ENCODE results near the gene SRPK2.

The SRPK2 gene

DNA sequence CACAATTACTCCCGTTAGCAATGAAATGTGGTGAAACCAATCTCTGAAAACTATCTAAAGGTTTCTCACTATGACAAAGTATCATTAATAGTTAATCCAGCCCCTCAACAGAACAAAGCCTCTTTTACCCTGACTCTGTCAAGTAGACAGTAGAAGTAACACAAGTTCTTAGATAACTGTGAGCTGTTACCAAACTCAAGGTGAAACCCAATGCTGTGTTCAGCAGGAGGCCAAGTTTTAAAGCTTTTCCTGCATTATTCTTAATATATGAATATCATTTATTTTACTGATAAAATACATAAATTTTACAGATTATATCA lies 109.1 kb downstream of the SRPK2 start:
- no peaks in the 10 kb centered on the region for H3K9me3 ChIP-seq (ENCODE audit: control extremely low read depth in 1 of 5, control insufficient read depth in 4 of 5, insufficient read depth in 2 of 5, low read depth in 1 of 5, low read length in 4 of 5)
- no peaks in the 10 kb centered on the region for H3K36me3 ChIP-seq (ENCODE audit: control insufficient read depth in 4 of 4, insufficient read depth in 4 of 4, low read length in 3 of 4)
- no peak overlapping the region for H3K27ac ChIP-seq (ENCODE audit: insufficient read depth in 1 of 2, low read depth in 1 of 2, low read length in 2 of 2, poor library complexity in 1 of 2, severe bottlenecking in 2 of 2)
- POLR2A ChIA-PET, result no interaction called here
- CTCF ChIA-PET, result interaction anchor here (1.0 to 1.4 kb wide), 2 partner anchors 9 to 28 kb away, joined by 3 to 4 read pairs; no protein-coding TSS in a partner anchor
- H3K27me3 ChIP-seq (replicated peaks in 2 of 5; ENCODE audit: control insufficient read depth in 4 of 5, insufficient read depth in 5 of 5, low read length in 4 of 5), result no peaks in the 10 kb centered on the region
- no CpG with 5 or more reads among the region's 1 CpG for WGBS (ENCODE audit: insufficient coverage)
- H3K4me3 ChIP-seq (ENCODE audit: control insufficient read depth in 1 of 7, extremely low read depth in 1 of 7, insufficient read depth in 4 of 7, low read depth in 2 of 7, low read length in 6 of 7), result no peak overlapping the region
- no peak for DNase-seq
- peaks cover 3 to 6% (median 5%) of the 10 kb centered on the region in 4 experiments for H3K4me1 ChIP-seq (ENCODE audit: control extremely low read depth in 1 of 4, control insufficient read depth in 4 of 4, insufficient read depth in 4 of 4, low read length in 3 of 4)

- no CpG with 5 or more reads among the region's 8 CpGs for WGBS (ENCODE audit: insufficient coverage)
- Histone ChIP-seq H3K27ac (ENCODE audit: insufficient read depth in 1 of 2, low read depth in 1 of 2, low read length in 2 of 2, poor library complexity in 1 of 2, severe bottlenecking in 2 of 2) (no peak overlapping the region), H3K9me3 (ENCODE audit: control extremely low read depth in 1 of 5, control insufficient read depth in 4 of 5, insufficient read depth in 2 of 5, low read depth in 1 of 5, low read length in 4 of 5) (no peaks in the 10 kb centered on the region), H3K36me3 (ENCODE audit: control insufficient read depth in 4 of 4, insufficient read depth in 4 of 4, low read length in 3 of 4) (no peaks in the 10 kb centered on the region), H3K4me1 (ENCODE audit: control extremely low read depth in 1 of 4, control insufficient read depth in 4 of 4, insufficient read depth in 4 of 4, low read length in 3 of 4) (peaks cover 3 to 6% (median 5%) of the 10 kb centered on the region in 4 experiments), H3K4me3 (ENCODE audit: control insufficient read depth in 1 of 7, extremely low read depth in 1 of 7, insufficient read depth in 4 of 7, low read depth in 2 of 7, low read length in 6 of 7) (peak overlapping the region in 2 of 7 experiments; percentile 4 to 45), H3K27me3 (replicated peaks in 2 of 5; ENCODE audit: control insufficient read depth in 4 of 5, insufficient read depth in 5 of 5, low read length in 4 of 5) (no peaks in the 10 kb centered on the region)
- DNase-seq, result peak in 2 of 3 donors; percentile 37 to 53
- POLR2A ChIA-PET, result no interaction called here
- CTCF ChIA-PET, result interaction anchor here (1.0 to 1.4 kb wide), 2 partner anchors 9 to 28 kb away, joined by 3 to 4 read pairs; no protein-coding TSS in a partner anchor
Observed at GRCh38 chr7:105278973-105279687, 109.6 kb downstream of the SRPK2 start.

GRCh38 chr7:105278565-105278964 lies 110.2 kb downstream of the SRPK2 start:
- WGBS (ENCODE audit: insufficient coverage), result 100% methylated on average over 4 of the region's 5 CpGs
- H3K27me3 ChIP-seq (replicated peaks in 2 of 5; ENCODE audit: control insufficient read depth in 4 of 5, insufficient read depth in 5 of 5, low read length in 4 of 5), result no peaks in the 10 kb centered on the region
- no peak for DNase-seq
- CTCF ChIA-PET, result no interaction called here
- H3K27ac ChIP-seq (ENCODE audit: insufficient read depth in 1 of 2, low read depth in 1 of 2, low read length in 2 of 2, poor library complexity in 1 of 2, severe bottlenecking in 2 of 2), result no peak overlapping the region
- POLR2A ChIA-PET, result no interaction called here
- peaks cover 3 to 6% (median 5%) of the 10 kb centered on the region in 4 experiments for H3K4me1 ChIP-seq (ENCODE audit: control extremely low read depth in 1 of 4, control insufficient read depth in 4 of 4, insufficient read depth in 4 of 4, low read length in 3 of 4)
- peak overlapping the region in 1 of 7 experiments; percentile 45 for H3K4me3 ChIP-seq (ENCODE audit: control insufficient read depth in 1 of 7, extremely low read depth in 1 of 7, insufficient read depth in 4 of 7, low read depth in 2 of 7, low read length in 6 of 7)
- no peaks in the 10 kb centered on the region for H3K9me3 ChIP-seq (ENCODE audit: control extremely low read depth in 1 of 5, control insufficient read depth in 4 of 5, insufficient read depth in 2 of 5, low read depth in 1 of 5, low read length in 4 of 5)
- no peaks in the 10 kb centered on the region for H3K36me3 ChIP-seq (ENCODE audit: control insufficient read depth in 4 of 4, insufficient read depth in 4 of 4, low read length in 3 of 4)

DNA sequence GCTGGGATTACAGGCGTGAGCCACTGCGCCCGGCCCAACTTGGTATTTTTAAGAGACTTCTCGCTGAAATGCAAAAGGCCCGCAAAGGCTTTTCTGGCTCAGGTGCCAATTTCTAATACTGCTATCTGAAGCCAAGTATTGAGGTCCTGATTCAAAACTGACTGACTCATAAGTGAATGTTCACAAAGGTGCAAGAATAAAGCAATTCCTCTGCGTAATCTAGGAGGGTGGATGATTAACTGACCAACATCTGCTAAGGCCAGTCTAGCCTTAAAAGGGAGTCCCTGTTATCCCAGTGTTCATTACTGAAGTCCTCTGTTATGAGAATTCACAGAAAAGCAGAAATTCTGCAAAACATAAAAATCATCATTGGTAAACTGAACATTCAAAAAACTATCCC lies 111.4 kb downstream of the SRPK2 start:
- Histone ChIP-seq H3K4me1 (ENCODE audit: control extremely low read depth in 1 of 4, control insufficient read depth in 4 of 4, insufficient read depth in 4 of 4, low read length in 3 of 4) (peaks cover 3 to 6% (median 5%) of the 10 kb centered on the region in 4 experiments), H3K4me3 (ENCODE audit: control insufficient read depth in 1 of 7, extremely low read depth in 1 of 7, insufficient read depth in 4 of 7, low read depth in 2 of 7, low read length in 6 of 7) (no peak overlapping the region), H3K27ac (ENCODE audit: insufficient read depth in 1 of 2, low read depth in 1 of 2, low read length in 2 of 2, poor library complexity in 1 of 2, severe bottlenecking in 2 of 2) (no peak overlapping the region), H3K27me3 (replicated peaks in 2 of 5; ENCODE audit: control insufficient read depth in 4 of 5, insufficient read depth in 5 of 5, low read length in 4 of 5) (no peaks in the 10 kb centered on the region), H3K36me3 (ENCODE audit: control insufficient read depth in 4 of 4, insufficient read depth in 4 of 4, low read length in 3 of 4) (no peaks in the 10 kb centered on the region), H3K9me3 (ENCODE audit: control extremely low read depth in 1 of 5, control insufficient read depth in 4 of 5, insufficient read depth in 2 of 5, low read depth in 1 of 5, low read length in 4 of 5) (no peaks in the 10 kb centered on the region)
- 99% methylated on average over 6 of the region's 6 CpGs for WGBS (ENCODE audit: insufficient coverage)
- DNase-seq, result no peak
- CTCF ChIA-PET, result no interaction called here
- POLR2A ChIA-PET, result no interaction called here

- Histone ChIP-seq H3K4me1 (ENCODE audit: control extremely low read depth in 1 of 4, control insufficient read depth in 4 of 4, insufficient read depth in 4 of 4, low read length in 3 of 4) (peaks cover 8 to 31% (median 25%) of the 10 kb centered on the region in 4 experiments), H3K9me3 (ENCODE audit: control extremely low read depth in 1 of 5, control insufficient read depth in 4 of 5, insufficient read depth in 2 of 5, low read depth in 1 of 5, low read length in 4 of 5) (no peaks in the 10 kb centered on the region), H3K27ac (ENCODE audit: insufficient read depth in 1 of 2, low read depth in 1 of 2, low read length in 2 of 2, poor library complexity in 1 of 2, severe bottlenecking in 2 of 2) (peak overlapping the region in 1 of 2 experiments; percentile 90), H3K27me3 (replicated peaks in 2 of 5; ENCODE audit: control insufficient read depth in 4 of 5, insufficient read depth in 5 of 5, low read length in 4 of 5) (no peaks in the 10 kb centered on the region), H3K36me3 (ENCODE audit: control insufficient read depth in 4 of 4, insufficient read depth in 4 of 4, low read length in 3 of 4) (no peaks in the 10 kb centered on the region), H3K4me3 (ENCODE audit: control insufficient read depth in 1 of 7, extremely low read depth in 1 of 7, insufficient read depth in 4 of 7, low read depth in 2 of 7, low read length in 6 of 7) (peak overlapping the region in 1 of 7 experiments; percentile 64)
- ChIA-PET CTCF (interaction anchor here (0.6 to 1.3 kb wide), 3 partner anchors 16 to 123 kb away, joined by 3 to 4 read pairs (median 3); no protein-coding TSS in a partner anchor), POLR2A (interaction anchor here (0.7 kb wide), 1 partner anchor 22 kb away, joined by 6 read pairs; no protein-coding TSS in a partner anchor)
- WGBS (ENCODE audit: insufficient coverage), result 95% methylated on average over 4 of the region's 9 CpGs
- no peak for DNase-seq
Observed at GRCh38 chr7:105270117-105270516, 118.6 kb downstream of the SRPK2 start.

DNA sequence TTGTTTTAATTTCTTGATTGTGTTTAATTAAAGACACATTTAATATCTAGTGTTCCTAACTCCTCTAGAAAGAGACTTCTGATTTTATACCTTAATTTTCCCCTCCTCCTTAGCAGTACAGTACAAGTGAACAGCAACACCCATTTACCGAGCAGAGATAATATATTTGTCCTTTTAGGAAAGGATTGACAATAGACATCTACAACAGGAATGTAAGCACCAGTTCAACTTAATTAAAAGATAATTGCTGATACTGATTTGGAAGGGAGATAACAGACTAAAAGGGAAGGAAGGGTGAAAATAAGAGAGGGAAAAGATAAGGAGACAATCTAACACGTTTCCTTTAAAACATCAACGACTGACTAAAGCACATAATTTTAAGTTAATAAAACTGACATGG lies 119.3 kb downstream of the SRPK2 start:
- H3K27me3 ChIP-seq (replicated peaks in 2 of 5; ENCODE audit: control insufficient read depth in 4 of 5, insufficient read depth in 5 of 5, low read length in 4 of 5), result no peaks in the 10 kb centered on the region
- peaks cover 8 to 31% (median 25%) of the 10 kb centered on the region in 4 experiments for H3K4me1 ChIP-seq (ENCODE audit: control extremely low read depth in 1 of 4, control insufficient read depth in 4 of 4, insufficient read depth in 4 of 4, low read length in 3 of 4)
- peak overlapping the region in 6 of 7 experiments; percentile 56 to 84 (median 67) for H3K4me3 ChIP-seq (ENCODE audit: control insufficient read depth in 1 of 7, extremely low read depth in 1 of 7, insufficient read depth in 4 of 7, low read depth in 2 of 7, low read length in 6 of 7)
- no peaks in the 10 kb centered on the region for H3K36me3 ChIP-seq (ENCODE audit: control insufficient read depth in 4 of 4, insufficient read depth in 4 of 4, low read length in 3 of 4)
- peak overlapping the region; percentile 88 to 90 for H3K27ac ChIP-seq (ENCODE audit: insufficient read depth in 1 of 2, low read depth in 1 of 2, low read length in 2 of 2, poor library complexity in 1 of 2, severe bottlenecking in 2 of 2)
- ChIA-PET POLR2A (no interaction called here), CTCF (no interaction called here)
- H3K9me3 ChIP-seq (ENCODE audit: control extremely low read depth in 1 of 5, control insufficient read depth in 4 of 5, insufficient read depth in 2 of 5, low read depth in 1 of 5, low read length in 4 of 5), result no peaks in the 10 kb centered on the region
- no CpG with 5 or more reads among the region's 3 CpGs for WGBS (ENCODE audit: insufficient coverage)
- DNase-seq, result no peak
